IPS-NIHi11 (cell line): Measurements from ENCODE around the gene ITGA11.

Experiments used
- DNase-seq: peaks from one replicate; pipeline ENCODE4 v3.0.0; 2012; ENCODE audit warnings: mixed read lengths, low spot score

ITGA11 gene

GRCh38 chr15:68389936-68390817, 41.8 kb downstream of the ITGA11 start:
- DNase-seq, result no peak

- peak; percentile 29 for DNase-seq
These were observed 42.7 kb downstream of the ITGA11 start for GRCh38 chr15:68389041-68389930.

DNA sequence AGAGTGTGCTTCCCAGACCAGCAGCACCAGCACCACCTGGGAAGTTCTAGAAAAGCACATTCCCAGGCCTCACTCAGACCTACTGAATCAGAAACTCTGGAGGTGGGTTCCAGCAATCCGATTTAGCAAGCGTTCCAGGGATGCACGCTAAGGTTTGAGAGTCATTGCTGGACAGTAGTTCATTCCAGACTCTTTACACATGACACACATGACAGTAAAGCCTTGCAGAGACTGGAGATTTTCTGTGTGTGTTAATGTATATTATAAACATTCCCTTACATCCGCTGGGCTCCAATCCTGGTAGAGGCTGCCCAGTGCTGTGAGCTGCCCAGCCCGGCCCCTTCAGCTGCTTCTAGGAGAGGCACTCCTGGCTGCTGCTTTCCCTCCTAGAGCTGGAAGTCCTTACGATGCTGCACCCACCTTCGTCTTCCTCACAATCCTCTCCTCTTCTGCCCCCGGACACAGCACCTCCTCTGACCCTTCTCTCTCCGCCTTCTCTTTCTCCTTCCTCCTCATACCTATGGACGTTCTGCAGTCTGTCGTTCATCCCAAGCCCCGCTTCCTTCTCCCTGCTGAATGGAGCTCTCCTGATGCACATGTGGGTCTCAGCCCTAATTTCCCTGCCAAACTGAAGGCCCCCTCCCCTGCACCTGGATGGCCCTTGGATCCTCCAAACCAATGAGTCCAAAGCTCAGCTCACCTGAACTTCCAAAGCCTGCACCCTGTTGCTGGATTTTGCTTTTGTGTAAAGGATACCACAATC, 44.4 kb downstream of the ITGA11 start:
- DNase-seq, result no peak

DNA sequence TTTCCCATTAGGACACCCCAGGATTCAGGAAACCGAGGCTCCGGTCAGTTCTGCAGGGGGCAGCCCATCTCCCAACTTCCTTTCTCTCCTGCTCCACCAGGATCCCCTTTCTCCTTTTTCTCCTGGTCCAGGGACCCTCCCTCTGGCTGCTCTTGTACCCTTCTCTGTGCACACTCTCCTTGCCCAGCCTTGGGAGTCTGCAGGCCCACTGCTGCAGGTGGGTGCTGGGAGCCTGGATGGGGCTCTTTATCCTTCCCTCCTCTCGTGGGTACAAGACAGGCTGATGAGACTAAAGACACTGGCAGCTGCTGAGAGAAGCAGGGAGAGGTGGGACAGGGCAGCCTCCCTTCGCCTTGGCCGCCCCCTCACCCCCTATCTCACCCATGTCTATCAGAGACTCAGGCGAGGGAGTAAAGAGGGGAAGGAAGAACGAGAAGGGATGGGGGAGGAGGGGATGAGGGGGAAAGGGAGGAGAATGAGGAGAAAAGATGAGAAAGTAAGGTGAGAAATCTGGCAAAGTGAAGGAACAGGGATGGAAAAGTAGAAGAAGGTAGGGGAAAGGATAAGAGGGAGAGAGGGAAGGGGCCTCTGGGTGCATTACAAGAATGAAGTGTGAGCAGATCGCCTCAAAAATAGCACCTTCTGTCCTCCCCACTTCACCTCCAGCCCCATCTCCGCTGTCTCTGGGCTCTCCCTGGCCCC, 45.2 kb downstream of the ITGA11 start:
- no peak for DNase-seq

DNA sequence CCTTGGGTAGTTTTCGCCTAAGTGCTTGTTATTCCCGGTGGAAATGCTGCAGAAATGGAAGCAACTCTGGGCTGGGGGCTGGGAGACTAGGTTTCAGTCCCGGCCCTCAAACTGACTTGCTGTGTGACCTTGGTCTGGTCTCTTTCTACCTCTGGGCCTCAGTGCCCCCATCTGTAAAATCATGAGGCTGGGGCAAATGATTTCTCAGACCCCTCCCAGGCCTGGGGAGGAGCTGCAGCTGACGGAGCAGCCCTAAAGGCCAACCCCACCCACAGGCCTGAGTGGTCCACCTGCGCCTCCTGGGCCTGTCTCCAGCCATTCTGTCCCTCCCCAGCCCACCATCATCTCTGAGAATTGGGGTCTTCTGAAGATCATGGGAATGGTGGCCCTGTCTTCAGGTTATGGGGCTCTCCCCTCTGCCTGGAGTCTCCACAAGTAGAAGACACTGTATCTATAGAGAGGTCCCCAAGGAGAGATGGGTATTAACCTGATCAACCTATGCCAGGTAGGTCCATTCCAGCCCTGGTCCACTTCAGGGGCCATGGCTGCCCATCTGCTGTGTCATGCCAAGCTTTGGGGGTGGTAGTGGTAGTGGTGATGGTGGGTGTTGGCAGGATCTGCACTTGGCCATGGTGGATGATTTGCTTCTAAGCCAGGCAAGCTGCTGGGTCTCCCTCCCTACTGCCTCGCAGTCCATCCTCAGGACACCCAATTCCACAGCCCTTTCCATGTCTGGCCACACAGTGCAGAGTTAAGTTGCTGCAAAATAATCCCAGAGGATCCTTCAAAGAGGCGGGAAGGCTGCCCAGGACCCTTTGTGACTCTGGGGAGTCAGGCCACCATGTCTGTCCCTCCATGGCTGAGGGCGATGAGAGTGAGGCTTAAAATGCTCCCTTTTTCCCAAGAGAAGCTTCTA, 46.0 kb downstream of the ITGA11 start:
- DNase-seq, result no peak

GRCh38 chr15:68385240-68385561, 46.8 kb downstream of the ITGA11 start:
- DNase-seq, result no peak

GRCh38 chr15:68384451-68385239, 47.3 kb downstream of the ITGA11 start:
- no peak for DNase-seq

GRCh38 chr15:68383161-68384074, 48.5 kb downstream of the ITGA11 start:
- peak; percentile 71 for DNase-seq

- DNase-seq, result no peak
These were observed 49.5 kb downstream of the ITGA11 start for GRCh38 chr15:68382286-68383007.

DNA sequence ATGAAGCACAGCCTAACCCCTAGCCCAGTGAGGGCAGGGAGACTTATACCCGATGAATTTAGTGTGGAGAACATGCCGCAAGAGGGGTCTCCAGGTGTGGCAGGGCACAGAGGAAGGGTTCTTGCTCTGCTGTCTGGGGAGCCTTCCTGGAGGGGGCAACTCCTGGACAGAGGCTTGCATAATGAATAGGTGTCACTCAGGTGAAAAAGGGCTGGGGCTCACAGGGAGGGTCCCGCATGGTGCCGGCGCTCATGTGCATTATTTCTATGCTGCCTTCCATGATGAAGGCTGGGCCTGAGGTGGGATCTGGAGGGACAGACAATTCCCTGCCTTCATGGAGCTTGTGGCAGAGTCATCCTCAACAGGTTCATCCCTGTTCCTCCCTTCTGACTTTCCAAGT, 51.5 kb downstream of the ITGA11 start:
- DNase-seq, result no peak

DNA sequence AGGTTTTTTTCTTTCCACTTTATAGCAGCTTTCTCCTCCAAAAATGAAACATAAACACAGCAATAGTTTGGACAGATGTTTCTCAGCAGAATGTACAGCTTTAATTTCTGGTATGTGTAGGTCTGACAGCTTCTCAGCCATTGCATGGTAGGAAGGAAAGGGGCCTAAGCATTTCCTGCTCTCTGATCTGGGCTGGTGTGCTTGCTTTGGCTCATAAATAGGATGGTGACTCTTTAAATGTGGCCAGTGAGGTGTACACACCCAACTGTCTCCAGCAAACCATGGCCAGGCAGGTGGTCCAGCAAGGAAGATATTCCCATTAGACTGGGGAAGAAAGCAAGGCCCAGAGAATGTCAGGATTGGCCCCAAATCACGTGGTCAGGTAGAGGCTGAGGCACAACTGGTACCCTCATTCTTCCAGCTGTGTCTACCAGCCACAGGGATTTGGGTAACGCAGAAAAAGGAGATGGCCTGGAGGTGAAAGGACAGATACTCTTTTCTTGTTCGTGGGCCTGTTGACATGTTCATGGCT, 52.1 kb downstream of the ITGA11 start:
- DNase-seq, result no peak

DNA sequence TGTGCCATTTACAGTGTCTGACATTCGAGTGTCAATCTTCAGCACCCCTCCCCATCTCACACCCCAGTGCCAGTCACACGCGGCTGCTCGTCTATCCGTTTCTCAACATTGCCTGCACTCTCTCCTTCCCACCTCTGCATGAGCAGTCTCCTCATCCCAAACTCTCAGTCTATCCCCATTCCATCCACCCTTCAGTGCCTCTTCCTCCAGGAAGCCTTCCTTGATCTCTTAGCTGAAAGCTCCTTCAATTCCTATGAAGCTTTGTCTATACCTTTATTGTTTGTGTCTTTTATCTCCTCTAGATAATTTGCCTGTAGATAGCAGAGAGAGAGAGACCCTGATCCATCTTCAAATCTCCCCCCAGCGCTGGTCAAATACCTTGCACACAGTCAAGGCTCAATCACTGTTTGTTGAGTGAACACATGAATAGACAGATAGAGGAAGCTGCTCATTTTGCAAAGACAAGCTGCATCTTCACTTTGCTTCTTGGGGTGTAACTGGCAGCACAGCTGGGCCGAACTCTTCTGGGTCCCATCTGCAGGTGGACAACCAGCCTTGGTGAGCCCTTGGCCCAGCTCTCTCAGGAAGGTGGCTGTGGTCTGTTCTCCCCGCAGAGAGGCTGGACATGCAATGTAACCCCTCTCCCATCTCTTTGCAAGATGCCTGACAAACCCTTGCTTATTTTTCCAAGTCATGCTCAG, 52.8 kb downstream of the ITGA11 start:
- DNase-seq, result no peak

GRCh38 chr15:68378595-68378994, 53.4 kb downstream of the ITGA11 start:
- no peak for DNase-seq

GRCh38 chr15:68377766-68378165, 54.2 kb downstream of the ITGA11 start:
- DNase-seq, result no peak

GRCh38 chr15:68376447-68377060, 55.4 kb downstream of the ITGA11 start:
- DNase-seq, result no peak

DNA sequence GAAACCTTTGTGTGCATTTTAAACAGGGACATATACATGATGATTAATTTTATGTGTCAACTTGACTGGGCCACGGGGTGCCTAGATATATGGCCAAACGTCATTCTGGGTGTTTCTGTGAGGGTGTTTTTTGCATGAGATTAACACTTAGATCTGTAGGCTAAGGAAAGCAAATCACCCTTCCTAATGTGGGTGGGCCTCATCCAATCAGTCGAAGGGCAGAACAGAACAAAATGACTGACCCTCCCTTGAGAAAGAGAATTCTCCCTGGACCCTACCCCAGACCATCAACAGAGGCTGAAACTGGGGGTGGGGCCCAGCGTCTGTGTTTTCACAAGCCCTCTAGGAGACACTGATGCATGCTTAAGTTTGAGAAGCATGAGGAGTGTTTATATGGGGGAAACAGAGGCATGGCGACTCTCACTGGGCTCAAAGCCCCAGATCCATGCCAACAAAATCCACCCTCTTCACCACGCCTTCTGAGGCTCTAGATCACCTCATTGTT, 56.2 kb downstream of the ITGA11 start:
- DNase-seq, result no peak
